A549 (cell line): ENCODE results near the gene SGPL1.

Experiments
- CEBPB ChIP-seq, 2 experiments: fragments of >200 bp in 1 of 2; sonication (Bioruptor Twin) in 1 of 2; formaldehyde crosslinking in 1 of 2; IDR thresholded peaks; 2 replicates each; pipeline ENCODE4 v1.6.1; 2012 to 2016
- EHF ChIP-seq: fragments of 250-450 bp; sonication (Bioruptor Pico); IDR thresholded peaks from 2 replicates; pipeline ENCODE4 v1.5.0; 2020; ENCODE audit warnings: mild to moderate bottlenecking
- EHMT2 ChIP-seq: fragments of 200-600 bp; sonication (generic); IDR thresholded peaks from 2 replicates; pipeline ENCODE4 v1.6.1; 2016; ENCODE audit warnings: antibody characterized with exemption, low read depth, mild to moderate bottlenecking, moderate library complexity
- EP300 ChIP-seq, 2 experiments: fragments of >200 bp; sonication (Bioruptor Twin); formaldehyde crosslinking; IDR thresholded peaks; 2 replicates in 1 of 2; 3 replicates in 1 of 2; pipeline ENCODE4 v1.6.1; 2016 to 2017
- GATA3 ChIP-seq: IDR thresholded peaks from 2 replicates; pipeline ENCODE4 v1.6.1; 2012; ENCODE audit warnings: borderline replicate concordance
- MYC ChIP-seq: IDR thresholded peaks from 2 replicates; pipeline ENCODE4 v1.6.1; 2012; ENCODE audit warnings: mild to moderate bottlenecking, inconsistent platforms, low read length, improper control_type of control experiment, borderline replicate concordance
- NPAS2 ChIP-seq: fragments of 250-450 bp; sonication (Bioruptor Pico); IDR thresholded peaks from 2 replicates; pipeline ENCODE4 v1.8.0; 2022; ENCODE audit warnings: mild to moderate bottlenecking, moderate library complexity, borderline replicate concordance
- PHF8 ChIP-seq: fragments of 200-600 bp; sonication (generic); IDR thresholded peaks from 2 replicates; pipeline ENCODE4 v1.6.1; 2016; ENCODE audit warnings: low read depth, mild to moderate bottlenecking, antibody characterized with exemption, moderate library complexity, borderline replicate concordance
- POLR2A ChIP-seq: IDR thresholded peaks from 2 replicates; pipeline ENCODE4 v1.6.1; 2012; ENCODE audit warnings: mild to moderate bottlenecking, low read length
- TF ChIP-seq, protein P1 (sequence below): fragments of 450-650 bp; IDR thresholded peaks from 2 replicates; pipeline ENCODE4 v1.6.1; 2014; ENCODE audit warnings: antibody characterized with exemption
- TF ChIP-seq, protein P2 (sequence below): fragments of >200 bp; sonication (Bioruptor Twin); formaldehyde crosslinking; IDR thresholded peaks from 3 replicates; pipeline ENCODE4 v1.5.1; 2016

DNA sequence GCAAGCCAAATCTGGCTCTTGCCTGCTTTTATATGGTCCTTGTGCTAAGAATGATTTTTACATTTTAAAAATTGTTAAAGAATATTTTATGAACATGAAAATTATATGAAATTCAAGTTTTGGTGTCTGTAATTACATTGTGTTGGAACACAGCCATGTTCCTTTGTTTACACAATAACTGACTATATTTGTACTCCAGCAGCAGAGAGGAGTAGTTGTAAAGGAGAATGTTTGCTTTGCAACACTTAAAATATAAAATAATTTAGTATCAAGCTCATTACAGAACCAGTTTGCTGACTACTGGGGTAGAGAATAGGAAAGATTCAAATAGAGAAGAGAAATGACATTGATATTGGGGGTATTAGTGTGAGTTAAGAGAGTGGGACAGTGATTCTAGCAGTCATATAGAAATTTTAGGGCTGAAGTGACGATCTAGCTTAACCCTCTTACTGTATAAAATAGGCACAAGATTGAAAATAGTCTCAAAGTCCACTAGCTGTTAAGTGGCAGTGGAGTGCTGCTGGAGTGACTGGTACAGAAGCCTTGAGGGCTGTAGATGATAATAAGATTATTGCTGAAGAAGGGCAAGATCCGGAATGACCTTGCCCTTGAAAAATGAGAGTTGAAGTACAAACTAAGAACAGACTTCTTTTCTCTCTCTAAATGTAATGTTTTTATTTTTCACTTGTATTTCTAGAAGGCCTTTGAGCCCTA is 28.2 kb downstream of the SGPL1 start:
- no peak for TF ChIP-seq EP300 (IDR thresholded peaks at IDR 0.05)
- TF ChIP-seq, protein P1, sequence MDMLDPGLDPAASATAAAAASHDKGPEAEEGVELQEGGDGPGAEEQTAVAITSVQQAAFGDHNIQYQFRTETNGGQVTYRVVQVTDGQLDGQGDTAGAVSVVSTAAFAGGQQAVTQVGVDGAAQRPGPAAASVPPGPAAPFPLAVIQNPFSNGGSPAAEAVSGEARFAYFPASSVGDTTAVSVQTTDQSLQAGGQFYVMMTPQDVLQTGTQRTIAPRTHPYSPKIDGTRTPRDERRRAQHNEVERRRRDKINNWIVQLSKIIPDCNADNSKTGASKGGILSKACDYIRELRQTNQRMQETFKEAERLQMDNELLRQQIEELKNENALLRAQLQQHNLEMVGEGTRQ, result no peak
- no peak for TF ChIP-seq POLR2A
- no peak for TF ChIP-seq GATA3
- no peak for TF ChIP-seq MYC
- TF ChIP-seq, protein P2, sequence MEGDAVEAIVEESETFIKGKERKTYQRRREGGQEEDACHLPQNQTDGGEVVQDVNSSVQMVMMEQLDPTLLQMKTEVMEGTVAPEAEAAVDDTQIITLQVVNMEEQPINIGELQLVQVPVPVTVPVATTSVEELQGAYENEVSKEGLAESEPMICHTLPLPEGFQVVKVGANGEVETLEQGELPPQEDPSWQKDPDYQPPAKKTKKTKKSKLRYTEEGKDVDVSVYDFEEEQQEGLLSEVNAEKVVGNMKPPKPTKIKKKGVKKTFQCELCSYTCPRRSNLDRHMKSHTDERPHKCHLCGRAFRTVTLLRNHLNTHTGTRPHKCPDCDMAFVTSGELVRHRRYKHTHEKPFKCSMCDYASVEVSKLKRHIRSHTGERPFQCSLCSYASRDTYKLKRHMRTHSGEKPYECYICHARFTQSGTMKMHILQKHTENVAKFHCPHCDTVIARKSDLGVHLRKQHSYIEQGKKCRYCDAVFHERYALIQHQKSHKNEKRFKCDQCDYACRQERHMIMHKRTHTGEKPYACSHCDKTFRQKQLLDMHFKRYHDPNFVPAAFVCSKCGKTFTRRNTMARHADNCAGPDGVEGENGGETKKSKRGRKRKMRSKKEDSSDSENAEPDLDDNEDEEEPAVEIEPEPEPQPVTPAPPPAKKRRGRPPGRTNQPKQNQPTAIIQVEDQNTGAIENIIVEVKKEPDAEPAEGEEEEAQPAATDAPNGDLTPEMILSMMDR, result no peak
- no peak for TF ChIP-seq CEBPB (IDR thresholded peaks at IDR 0.05)
- no peak for TF ChIP-seq EHMT2
- TF ChIP-seq NPAS2 (CRISPR knock-in tag), result no peak
- TF ChIP-seq PHF8, result no peak
- TF ChIP-seq EHF (CRISPR knock-in tag), result no peak
